NCI-H526 (cell line): ENCODE measurements around the gene SPIRE2.
A peak's percentile ranks its signal among the peaks of the same experiment; 100 is the strongest.
"Not testable (repeated sequence)": the region's sequence is repeated elsewhere in the genome, so short reads cannot be mapped to it uniquely, and the experiment has no call there.

Experiments used
- DNase-seq, 2 experiments: peaks; one replicate each; lab custom pipeline; 2025; lab: John Stamatoyannopoulos, UW

SPIRE2 gene

DNA sequence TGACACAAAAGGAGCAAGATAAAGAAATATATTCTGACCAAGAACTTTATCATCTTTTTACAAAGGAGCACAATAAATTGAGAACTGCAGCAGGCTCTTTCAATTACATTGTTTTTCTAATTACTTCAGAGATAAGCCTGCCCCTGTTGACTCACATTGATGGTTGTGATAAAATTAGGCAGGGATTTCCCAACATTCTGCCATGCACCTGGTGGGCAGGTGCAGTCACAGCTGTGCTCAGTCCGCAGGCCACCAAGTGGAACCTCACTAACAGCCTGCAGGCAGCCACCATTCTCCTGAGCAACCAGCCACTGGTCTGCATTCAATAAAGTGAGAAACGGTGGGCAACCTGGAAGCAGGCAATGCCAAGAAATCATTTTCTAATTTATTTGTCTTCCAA lies 17.0 kb upstream of the SPIRE2 start:
- no peak for DNase-seq

DNA sequence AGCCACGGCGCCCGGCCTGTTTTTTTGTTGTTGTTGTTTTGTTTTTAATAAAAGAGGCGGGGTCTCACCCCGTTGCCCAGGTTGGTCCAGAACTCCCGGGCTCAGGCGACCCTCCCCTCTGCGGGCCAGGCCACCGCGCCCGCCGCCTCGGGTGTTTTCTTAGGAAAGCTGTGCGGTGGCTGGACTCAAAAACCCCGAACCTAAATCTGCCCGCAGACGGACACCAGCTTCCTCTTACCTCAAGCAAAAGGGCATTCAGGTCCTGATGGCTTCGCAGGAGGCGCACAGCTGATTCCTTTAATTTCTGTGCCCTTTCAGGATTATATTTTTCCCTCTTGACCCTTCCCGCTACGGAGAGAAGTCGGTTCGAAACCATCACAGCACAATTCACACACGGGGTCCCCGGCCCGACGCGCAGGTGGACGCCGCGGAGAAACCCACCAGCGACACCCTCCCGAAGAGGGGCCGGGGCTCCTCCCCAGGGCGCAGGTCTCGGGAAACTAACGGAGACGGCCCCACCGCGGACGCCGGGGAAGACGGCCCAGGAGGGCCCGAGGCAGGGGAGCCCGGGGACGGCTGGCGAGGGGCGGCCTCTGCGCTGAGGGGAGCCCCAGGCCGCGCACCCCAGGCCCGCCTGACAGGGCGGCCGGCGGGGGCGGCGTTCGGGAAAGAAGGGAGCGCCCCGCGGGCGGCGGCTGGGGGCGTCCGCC lies 12.5 kb upstream of the SPIRE2 start:
- peak in 1 of 2 experiments; percentile 26 for DNase-seq

DNA sequence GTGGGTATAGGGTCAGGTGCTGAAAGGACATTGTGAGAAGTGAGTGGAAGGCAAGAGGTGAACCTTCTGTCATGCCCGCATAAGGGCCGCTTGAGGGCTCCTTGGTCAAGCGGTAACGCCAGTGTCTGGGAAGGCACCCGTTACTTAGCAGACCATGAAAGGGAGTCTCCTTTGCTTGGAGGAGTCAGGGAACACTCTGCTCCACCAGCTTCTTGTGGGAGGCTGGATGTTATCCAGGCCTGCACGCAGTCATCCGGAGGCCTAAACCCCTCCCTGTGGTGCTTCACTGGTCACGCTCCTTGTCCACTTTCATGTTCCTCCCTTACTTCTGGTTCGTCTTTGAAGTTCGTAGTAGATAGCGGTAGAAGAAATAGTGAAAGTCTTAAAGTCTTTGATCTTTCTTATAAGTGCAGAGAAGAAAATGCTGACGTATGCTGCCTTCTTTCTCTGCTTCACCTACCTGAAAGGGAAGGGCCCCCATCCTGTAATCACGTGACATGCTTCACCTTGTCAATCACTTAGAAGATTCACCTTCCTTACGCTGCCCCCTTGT lies 9.3 kb upstream of the SPIRE2 start:
- not testable (repeated sequence) for DNase-seq

DNA sequence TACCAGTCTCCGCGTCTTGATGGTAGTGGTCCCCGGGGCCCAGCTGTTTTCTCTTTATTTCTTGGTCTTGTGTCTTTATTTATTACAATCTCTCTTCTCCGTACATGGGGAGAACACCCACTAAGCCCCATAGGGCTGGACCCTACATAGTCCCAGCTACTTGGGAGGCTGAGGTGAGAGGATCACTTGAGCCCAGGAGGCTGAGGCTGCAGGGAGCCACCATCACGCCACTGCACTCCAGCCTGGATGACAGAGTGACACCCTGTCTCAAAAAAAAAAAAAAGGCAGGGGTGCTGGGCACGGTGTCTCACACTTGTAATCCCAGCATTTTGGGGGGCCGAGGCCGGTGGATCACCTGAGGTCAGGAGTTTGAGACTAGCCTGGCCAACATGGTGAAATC lies 8.8 kb upstream of the SPIRE2 start:
- DNase-seq = not testable (repeated sequence)

DNA sequence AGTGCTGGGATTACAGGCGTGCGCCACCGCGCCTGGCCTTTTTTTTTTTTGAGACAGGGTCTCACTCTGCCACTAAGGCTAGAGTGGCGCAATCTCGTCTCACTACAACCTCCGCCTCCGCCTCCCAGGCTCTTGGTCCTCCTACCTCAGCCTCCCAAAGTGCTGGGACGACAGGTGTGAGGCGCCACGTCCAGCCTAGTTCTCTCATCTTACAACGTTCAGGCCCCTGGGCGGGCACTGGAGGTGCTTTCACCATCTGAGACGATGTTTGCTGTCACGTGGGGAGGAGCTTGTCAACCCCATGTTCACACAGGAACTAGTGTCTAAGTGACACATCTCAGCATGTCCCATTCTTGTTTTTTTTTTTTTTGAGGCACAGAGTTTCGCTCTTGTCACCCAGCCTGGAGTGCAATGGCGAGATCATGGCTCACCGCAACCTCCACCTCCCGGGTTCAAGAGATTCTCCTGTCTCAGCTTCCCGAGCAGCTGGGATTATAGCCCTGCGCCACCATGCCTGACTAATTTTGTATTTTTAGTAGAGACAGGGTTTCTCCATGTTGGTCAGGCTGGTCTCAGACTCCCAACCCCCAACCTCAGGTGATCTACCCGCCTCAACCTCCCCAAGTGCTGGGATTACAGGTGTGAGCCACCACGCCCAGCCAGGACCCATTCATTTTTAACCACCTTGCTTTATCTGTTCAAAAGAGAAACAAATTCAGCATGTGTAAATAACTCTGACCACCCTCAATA lies 6.7 kb upstream of the SPIRE2 start:
- no peak for DNase-seq

DNA sequence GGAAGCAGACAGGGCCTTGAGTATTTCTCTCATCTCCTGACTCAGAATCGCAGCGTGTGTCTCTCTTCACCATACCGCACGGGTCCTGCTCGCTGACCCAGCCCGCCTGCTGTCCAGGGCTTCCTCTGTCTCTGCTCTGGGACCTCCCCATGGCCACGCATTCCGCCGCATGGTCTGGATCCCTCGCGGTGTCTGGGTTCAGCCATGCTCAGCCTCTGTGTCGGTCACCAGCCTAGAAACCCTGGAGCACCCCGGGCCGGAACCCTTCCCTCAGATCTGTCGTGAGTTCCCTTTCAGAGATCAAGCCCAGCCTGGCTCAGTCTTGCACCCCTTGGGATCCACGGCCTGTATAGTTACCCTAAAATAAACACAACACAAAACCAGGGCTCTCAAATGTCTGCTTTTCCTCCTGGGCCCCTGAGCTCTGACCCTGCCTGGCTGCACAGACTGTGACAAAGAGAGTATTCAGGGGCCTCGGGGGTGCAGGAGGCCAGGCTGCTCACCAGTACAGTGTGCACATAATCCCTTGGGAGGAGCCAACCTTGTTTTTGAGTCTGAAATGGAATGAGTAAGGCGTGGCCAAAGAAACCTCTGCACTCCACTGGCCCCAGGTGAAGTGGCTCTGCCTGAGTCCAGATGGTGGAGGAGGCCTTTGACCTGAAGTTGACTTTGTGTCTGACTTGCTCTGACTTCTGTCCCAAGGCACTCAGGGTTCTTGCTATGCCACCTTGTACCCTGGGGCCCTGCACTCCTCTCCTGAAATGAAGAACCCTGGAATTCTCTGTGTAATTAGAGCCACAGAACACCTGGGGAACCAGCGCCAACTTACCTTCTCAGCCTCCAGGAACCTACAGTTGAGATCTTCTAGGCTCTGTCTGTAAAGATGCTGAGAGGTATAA lies 5.8 kb upstream of the SPIRE2 start:
- DNase-seq = peak; percentile 75 to 88

DNA sequence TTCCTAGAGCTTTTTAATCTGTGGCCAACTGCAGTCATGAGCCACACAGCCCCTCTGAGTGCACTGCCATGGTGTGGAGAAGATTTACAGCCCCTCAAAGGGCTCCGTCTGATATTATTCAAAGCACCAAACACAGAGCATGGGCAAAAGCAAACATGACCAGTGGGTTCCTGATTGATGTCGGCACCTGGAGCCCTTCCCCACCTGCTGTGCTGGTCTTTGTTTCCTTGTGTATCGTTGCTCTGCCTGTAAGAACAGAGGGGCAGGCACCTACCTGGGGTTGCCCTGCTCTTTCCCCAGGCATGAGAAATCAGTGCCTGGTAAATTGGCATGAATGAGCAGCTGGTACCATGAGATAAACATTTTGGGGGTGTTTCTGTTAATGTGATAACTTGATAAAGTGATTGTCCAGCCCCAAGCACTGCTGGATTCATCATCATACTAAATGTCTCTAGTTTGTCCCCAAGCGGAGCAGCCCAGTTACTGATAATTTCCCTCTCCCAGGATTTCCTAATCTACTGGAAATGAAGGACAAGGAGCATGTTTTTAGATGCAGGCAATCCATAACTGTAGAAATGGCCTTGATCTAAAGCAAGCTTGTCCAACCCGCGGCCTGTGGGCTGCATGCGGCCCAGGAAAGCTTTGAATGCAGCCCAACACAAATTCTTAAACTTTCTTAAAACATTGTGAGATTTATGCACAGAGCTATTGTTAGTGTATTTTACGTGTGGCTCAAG lies 5.0 kb upstream of the SPIRE2 start:
- DNase-seq = peak; percentile 78 to 87

DNA sequence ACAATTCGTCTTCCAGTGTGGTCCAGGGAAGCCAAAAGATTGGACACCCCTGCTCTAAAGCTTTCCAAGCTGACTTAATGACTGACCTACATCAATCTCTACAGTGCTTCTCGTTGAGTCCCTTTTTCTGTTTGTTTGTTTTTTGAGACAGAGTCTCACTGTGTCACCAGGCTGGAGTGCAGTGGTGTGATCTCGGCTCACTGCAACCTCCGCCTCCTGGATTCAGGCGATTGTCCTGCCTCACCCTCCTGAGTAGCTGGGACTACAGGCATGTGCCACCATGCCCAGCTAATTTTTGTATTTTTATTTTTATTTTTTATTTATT lies 4.5 kb upstream of the SPIRE2 start:
- not testable (repeated sequence) for DNase-seq

DNA sequence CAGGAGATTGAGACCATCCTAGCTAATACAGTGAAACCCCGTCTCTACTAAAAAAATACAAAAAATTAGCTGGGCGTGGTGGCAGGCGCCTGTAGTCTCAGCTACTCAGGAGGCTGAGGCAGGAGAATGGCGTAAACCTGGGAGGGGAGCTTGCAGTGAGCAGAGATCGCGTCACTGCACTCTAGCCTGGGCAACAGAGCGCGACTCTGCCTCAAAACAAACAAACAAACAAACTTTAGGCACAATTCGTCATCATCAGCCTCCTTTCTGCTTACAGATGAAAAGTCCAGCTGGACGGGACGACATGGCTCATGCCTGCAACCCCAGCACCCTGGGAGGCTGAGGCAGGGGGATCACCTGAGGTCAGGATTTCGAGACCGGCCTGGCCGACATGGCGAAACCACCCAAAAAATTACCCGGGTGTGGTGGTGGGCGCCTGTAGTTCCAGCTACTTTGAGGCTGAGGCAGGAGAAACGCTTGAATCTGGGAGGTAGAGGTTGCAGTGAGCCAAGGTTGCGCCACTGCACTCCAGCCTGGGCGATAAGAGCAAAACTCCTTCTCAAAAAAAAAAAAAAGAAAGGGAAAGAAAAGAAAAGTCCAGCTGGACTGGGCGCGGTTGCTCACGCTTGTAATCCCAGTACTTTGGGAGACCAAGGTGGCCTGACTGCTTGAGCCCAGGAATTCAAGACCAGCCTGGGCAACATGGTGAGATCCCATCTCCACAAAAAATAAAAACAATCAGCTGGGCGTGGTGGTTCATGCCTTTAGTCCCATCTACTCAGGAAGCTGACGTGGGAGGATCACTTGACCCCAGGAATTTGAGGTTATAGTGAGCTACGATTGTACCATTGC lies 1.5 kb upstream of the SPIRE2 start:
- DNase-seq = no peak

DNA sequence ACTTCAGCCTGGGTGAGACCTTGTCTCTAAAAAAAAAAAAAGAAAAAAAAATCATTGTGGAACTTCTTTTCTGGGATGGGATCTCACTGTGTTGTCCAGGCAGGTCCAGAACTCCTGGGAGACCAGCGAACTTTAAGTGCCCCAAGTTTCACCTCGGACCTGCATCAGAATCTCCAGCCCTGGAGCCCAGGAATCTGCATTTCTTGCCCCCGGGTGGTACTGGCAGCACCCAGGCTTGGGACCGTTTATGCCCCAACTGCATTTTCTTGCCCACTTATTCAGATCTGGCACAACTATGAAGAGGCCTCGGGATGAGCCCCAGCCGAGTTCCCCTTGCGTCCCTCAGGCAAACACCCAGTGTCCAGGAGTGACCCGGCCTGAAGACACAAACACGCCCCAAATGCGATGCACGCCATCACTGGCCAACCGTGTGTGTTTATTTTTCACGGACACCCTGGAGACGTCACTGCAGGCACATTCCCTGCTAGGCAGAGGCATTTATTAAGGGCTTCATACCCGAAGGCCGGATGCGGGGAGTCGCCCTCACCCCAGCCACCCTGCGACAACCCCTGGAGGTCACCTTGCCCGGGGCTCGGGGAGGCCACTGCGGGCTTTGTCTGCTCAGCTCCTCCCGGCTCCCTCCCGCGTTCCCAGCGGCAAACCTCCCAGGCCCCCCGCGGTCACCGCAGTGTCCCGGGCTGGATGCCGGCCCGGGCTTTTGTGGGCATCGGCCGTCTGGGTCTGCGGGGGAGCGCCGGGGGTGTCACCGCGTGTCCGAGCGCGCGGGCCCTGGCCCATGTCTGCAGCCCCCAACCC lies 684 bp upstream of the SPIRE2 start:
- peak in 1 of 2 experiments; percentile 44 for DNase-seq

DNA sequence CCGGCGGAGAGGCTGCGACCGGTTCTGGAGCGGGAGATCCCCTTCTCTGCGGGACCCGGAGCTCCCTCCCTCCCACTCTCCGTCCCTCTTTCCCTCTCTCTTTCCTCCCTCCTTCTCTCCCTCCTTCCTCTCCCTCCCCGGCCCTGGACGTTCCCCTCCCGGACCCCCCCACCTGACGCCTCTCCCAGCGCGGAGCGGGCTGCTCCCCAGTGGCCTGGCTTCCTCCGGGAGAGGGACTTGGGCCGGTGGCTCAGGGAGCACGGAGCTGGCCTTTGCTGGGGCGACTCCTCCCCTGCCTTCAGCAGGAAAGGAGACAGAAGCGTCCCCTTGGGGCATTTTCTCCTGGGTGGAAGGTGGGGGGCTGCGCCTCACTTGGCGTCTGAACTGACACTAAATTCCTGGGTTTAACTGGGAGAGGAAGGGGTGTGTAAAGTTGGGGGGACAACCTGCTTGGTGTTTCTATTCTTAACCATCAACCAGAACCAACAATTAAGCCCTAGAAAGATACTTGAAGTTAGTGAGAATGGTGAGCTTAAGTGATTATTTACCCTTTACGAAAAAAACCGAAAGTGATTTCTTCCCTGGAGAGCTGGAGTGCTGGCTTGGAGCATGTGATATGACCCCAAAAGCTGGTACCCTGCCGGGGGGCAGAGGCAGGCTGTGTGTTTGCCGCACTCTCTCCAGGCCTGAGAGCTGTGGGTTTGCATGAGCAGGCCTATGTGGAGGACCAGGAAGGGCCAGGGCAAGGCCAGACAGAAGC lies 775 bp downstream of the SPIRE2 start:
- peak in 1 of 2 experiments; percentile 58 for DNase-seq

DNA sequence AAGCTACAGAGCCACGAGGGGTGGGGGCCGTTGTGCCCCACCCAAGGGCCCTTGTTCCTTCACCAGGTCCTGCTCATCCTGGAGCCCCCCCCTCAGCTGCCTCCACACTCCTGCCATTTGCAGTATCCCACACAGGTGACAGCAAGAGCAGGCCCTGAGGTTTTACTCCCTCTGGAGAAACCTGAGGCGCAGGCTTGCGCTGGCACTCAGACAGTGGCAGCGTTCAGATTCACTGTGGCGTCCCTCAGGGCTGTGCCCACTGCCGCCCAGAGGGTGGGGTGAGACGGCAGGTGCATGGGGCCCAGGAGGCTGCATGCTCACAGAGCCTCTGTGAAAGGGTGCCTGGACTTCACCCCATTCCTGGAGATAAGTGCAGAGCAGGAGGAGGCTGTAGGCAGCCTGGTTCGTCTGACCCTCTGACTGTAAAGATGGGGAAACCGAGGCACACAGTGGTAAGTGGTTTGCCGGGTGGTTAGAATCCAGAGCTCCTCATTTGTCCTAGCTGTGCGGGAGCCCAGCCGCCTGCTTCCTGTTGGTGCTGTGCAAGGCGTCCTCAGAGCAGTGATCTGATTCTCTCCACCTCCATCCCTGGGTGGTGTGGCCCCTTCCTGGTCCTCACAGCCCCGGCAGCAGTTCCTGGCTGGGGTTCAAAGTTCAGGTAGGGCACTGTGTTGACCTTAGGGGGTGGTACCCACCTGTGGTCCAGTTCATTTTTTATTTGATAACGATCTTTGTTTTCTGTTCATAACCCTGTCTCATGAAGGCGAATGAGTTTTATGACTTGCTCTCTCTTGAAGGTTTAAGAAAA lies 1.6 kb downstream of the SPIRE2 start:
- DNase-seq = peak; percentile 29 to 75

DNA sequence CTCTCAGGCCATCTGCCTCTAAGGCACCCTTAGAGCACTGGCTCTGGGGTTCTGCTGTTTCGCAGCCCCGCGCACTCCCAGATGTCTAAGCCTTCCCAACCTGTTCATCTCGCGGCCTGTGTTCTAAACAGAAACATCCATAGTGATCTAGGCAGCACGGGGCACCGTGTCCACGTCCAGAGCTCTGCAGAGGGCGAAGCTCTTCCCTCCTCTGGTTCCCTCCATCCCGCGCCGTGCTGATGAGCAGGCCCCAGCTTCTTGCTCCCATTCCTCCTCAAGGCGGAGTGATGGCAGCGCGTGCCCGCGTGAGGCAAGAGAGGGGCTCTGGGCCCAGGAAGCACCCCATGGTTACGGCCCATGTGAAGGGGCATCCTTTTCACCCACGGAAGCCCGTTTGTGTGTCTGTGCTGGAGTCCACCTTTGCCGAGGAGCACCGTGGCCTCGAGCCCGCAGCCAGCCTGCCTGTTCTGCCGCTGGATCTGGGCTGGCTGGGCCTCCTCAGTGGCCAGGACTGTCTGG lies 3.6 kb downstream of the SPIRE2 start:
- DNase-seq = no peak

DNA sequence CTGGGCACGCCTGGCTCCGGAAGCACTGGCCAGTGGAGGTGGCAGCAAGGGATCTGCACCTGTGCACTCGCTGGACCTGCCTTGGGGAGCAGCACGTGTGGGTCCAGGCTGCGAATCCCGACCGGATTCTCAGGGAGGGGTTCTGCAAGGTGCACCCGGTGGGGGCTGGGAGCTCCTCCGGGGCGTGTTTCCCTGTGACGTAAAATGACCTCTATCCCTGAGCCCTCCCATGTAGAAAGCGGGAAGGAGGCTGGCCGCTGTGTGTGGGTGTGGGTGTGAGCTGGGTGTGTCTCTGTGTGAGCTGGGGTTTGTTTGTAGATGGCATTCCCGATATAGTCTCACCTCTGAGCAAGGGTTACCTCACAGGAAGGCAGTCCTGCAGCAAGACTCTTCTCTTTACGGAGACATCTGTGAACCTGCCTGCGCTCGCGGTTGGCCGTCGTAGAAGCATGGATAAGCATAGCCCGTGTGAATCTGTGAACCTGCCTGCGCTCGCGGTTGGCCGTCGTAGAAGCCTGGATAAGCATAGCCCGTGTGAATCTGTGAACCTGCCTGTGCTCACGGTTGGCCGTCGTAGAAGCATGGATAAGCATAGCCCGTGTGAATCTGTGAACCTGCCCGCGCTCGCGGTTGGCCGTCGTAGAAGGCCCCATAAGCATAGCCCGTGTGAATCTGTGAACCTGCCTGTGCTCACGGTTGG lies 5.5 kb downstream of the SPIRE2 start:
- DNase-seq = not testable (repeated sequence)

DNA sequence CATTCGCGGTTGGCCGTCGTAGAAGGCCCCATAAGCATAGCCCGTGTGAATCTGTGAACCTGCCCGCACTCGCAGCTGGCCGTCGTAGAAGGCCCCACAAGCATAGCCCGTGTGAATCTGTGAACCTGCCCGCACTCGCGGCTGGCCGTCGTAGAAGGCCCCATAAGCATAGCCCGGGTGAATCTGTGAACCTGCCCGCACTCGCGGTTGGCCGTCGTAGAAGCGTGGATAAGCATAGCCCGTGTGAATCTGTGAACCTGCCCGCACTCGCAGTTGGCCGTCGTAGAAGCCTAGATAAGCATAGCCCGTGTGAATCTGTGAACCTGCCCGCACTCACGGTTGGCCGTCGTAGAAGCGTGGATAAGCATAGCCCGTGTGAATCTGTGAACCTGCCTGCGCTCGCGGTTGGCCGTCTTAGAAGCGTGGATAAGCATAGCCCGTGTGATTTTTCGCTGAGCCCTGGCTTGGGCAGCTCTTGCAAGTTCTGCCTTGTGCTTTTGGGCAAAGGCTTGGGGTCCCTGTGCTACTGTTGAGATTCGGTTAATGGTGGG lies 6.6 kb downstream of the SPIRE2 start:
- not testable (repeated sequence) for DNase-seq

DNA sequence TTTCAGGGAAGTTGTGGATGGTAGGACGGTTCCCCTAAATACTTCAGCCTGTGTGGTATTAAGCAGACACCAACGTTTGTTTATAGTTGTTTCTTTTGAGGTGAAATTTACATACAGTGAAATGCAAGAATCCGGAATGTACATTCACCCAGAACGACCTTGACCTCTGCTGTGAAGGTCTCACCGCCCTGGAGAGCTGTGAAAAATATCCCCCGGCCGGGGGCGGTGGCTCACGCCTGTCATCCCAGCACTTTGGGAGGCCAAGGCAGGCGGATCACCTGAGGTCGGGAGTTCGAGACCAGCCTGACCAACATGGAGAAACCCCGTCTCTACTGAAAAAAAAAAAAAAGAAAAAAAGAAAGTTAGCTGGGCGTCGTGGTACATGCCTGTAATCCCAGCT lies 8.2 kb downstream of the SPIRE2 start:
- DNase-seq = not testable (repeated sequence)

DNA sequence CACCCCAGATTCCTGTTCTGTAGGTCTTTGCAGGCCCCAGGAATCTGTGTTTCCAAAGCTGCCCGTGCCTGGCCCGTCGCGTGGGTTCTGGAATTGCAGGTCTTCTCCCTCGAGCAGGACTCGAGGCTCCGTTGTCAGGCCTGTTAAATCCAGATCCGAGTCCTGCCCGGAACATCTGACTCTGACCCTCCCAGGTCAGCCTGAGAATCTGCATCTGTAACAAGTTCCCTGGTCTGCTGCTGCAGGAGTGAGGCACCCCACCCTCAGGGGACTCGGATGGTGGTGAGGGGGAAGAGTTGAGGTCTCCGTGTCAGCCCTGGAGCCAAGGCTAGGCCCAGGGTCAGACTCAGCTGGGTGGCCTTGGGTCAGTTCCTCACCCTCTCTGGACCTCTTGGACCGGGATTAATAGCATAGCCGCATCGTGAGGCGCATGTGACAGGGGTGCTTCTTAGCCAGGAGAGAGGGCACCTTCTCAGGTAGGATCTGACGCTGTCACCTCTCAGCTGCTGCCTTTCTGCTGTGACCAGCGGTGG lies 8.8 kb downstream of the SPIRE2 start:
- no peak for DNase-seq
